ENCODE measurements around the gene HYDIN.

DNA sequence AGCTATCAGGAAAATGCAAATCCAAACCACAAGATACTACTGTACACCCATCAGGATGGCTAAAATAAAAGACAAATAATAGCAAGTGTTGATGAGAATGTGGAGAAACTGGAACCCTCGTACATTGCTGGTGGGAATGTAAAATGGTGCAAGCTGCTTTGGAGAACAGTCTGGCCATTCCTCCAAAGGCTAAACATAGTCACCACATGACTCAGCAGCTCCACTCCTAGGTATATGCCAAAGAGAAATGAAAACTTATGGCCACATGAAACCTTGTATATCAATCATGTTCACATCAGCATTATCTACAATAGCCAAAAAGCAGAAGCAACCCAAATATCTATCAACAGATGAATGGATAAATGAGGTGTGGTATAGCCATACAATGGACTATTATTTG, 458.0 kb downstream of the HYDIN start:
- TF ChIP-seq RAD21 (conservative IDR thresholded peaks at IDR 0.05 in 1 of 2, IDR thresholded peaks at IDR 0.05 in 1 of 2) (no peak), POLR2A (IDR thresholded peaks at IDR 0.05; ENCODE audit: low read length) (no peak), RFX5 (IDR thresholded peaks at IDR 0.05) (no peak), EP300 (IDR thresholded peaks at IDR 0.05) (no peak), BHLHE40 (IDR thresholded peaks at IDR 0.05; ENCODE audit: low read depth, low read length) (no peak), RNF2 (IDR thresholded peaks at IDR 0.05; ENCODE audit: borderline replicate concordance, low read depth) (no peak), MAZ (IDR thresholded peaks at IDR 0.05; ENCODE audit: borderline replicate concordance, low read depth, low read length) (no peak)
- TF ChIP-seq, protein P1, sequence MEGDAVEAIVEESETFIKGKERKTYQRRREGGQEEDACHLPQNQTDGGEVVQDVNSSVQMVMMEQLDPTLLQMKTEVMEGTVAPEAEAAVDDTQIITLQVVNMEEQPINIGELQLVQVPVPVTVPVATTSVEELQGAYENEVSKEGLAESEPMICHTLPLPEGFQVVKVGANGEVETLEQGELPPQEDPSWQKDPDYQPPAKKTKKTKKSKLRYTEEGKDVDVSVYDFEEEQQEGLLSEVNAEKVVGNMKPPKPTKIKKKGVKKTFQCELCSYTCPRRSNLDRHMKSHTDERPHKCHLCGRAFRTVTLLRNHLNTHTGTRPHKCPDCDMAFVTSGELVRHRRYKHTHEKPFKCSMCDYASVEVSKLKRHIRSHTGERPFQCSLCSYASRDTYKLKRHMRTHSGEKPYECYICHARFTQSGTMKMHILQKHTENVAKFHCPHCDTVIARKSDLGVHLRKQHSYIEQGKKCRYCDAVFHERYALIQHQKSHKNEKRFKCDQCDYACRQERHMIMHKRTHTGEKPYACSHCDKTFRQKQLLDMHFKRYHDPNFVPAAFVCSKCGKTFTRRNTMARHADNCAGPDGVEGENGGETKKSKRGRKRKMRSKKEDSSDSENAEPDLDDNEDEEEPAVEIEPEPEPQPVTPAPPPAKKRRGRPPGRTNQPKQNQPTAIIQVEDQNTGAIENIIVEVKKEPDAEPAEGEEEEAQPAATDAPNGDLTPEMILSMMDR (IDR thresholded peaks at IDR 0.05), result no peak
- TF ChIP-seq, protein P2, sequence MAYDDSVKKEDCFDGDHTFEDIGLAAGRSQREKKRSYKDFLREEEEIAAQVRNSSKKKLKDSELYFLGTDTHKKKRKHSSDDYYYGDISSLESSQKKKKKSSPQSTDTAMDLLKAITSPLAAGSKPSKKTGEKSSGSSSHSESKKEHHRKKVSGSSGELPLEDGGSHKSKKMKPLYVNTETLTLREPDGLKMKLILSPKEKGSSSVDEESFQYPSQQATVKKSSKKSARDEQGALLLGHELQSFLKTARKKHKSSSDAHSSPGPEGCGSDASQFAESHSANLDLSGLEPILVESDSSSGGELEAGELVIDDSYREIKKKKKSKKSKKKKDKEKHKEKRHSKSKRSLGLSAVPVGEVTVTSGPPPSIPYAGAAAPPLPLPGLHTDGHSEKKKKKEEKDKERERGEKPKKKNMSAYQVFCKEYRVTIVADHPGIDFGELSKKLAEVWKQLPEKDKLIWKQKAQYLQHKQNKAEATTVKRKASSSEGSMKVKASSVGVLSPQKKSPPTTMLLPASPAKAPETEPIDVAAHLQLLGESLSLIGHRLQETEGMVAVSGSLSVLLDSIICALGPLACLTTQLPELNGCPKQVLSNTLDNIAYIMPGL (CRISPR knock-in tag; IDR thresholded peaks at IDR 0.05; ENCODE audit: borderline replicate concordance), result no peak
- TF ChIP-seq, protein P3, sequence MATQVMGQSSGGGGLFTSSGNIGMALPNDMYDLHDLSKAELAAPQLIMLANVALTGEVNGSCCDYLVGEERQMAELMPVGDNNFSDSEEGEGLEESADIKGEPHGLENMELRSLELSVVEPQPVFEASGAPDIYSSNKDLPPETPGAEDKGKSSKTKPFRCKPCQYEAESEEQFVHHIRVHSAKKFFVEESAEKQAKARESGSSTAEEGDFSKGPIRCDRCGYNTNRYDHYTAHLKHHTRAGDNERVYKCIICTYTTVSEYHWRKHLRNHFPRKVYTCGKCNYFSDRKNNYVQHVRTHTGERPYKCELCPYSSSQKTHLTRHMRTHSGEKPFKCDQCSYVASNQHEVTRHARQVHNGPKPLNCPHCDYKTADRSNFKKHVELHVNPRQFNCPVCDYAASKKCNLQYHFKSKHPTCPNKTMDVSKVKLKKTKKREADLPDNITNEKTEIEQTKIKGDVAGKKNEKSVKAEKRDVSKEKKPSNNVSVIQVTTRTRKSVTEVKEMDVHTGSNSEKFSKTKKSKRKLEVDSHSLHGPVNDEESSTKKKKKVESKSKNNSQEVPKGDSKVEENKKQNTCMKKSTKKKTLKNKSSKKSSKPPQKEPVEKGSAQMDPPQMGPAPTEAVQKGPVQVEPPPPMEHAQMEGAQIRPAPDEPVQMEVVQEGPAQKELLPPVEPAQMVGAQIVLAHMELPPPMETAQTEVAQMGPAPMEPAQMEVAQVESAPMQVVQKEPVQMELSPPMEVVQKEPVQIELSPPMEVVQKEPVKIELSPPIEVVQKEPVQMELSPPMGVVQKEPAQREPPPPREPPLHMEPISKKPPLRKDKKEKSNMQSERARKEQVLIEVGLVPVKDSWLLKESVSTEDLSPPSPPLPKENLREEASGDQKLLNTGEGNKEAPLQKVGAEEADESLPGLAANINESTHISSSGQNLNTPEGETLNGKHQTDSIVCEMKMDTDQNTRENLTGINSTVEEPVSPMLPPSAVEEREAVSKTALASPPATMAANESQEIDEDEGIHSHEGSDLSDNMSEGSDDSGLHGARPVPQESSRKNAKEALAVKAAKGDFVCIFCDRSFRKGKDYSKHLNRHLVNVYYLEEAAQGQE (IDR thresholded peaks at IDR 0.05), result no peak
- TF ChIP-seq, protein P4, sequence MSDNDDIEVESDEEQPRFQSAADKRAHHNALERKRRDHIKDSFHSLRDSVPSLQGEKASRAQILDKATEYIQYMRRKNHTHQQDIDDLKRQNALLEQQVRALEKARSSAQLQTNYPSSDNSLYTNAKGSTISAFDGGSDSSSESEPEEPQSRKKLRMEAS (IDR thresholded peaks at IDR 0.05), result no peak
- TF ChIP-seq, protein P5, sequence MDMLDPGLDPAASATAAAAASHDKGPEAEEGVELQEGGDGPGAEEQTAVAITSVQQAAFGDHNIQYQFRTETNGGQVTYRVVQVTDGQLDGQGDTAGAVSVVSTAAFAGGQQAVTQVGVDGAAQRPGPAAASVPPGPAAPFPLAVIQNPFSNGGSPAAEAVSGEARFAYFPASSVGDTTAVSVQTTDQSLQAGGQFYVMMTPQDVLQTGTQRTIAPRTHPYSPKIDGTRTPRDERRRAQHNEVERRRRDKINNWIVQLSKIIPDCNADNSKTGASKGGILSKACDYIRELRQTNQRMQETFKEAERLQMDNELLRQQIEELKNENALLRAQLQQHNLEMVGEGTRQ (IDR thresholded peaks at IDR 0.05), result no peak

All from A549 (cell line).